IMR-90 (cell line): Measurements from ENCODE around the gene CUBN. TPM values are rescaled to one million over a fixed set of nuclear protein-coding genes. Genes with fewer than 3 reads are reported as not detected.

Source experiments
- ATAC-seq: fragments of 200-7000 bp; cut with Tn5 transposase; 2 replicates; pipeline ENCODE4 v1.9.1; 2020; ENCODE audit warnings: low read depth, mild to moderate bottlenecking, moderate library complexity
- BruUV-seq: library from RNA; stranded (reverse); fragments of 400-500 nt; replicated peaks from 2 replicates; lab custom pipeline; 2021; lab: Mats Ljungman, UMichigan
- CTCF ChIA-PET: fragments of 300-600 bp; formaldehyde crosslinking; extraction: SDS; loops from one replicate; lab custom pipeline; 2021; ENCODE audit warnings: antibody characterized with exemption; lab: Yijun Ruan, JAX
- POLR2A ChIA-PET: fragments of 300-600 bp; sonication (Branson Sonifier 250); formaldehyde crosslinking; loops from one replicate; lab custom pipeline; 2022; ENCODE audit warnings: antibody characterized with exemption; ENCODE audit not compliant: unreplicated experiment; lab: Charles Lee
- DNase-seq: peaks from one replicate; pipeline ENCODE4 v3.0.0; 2013
- H2AFZ ChIP-seq: replicated peaks from 2 replicates; pipeline ENCODE3; 2013; ENCODE audit warnings: low read length, mild to moderate bottlenecking; ENCODE audit not compliant: poor library complexity
- H2AK5ac ChIP-seq: 2 replicates; pipeline ENCODE4 v1.6.1; 2013; ENCODE audit warnings: low read depth, low read length, inconsistent platforms
- H2AK9ac ChIP-seq: replicated peaks from 2 replicates; pipeline ENCODE3; 2013; ENCODE audit warnings: mild to moderate bottlenecking, low read depth, low read length, moderate library complexity; ENCODE audit not compliant: poor library complexity
- H2BK120ac ChIP-seq: 2 replicates; pipeline ENCODE4 v1.6.1; 2013; ENCODE audit warnings: low read depth, low read length, inconsistent platforms
- H2BK15ac ChIP-seq: 3 replicates; pipeline ENCODE4 v1.6.1; 2013; ENCODE audit warnings: low read depth, low read length, inconsistent platforms
- H2BK20ac ChIP-seq: 2 replicates; pipeline ENCODE4 v1.6.1; 2013; ENCODE audit warnings: low read depth, mild to moderate bottlenecking, inconsistent platforms, low read length, moderate library complexity
- H2BK5ac ChIP-seq: 2 replicates; pipeline ENCODE4 v1.6.1; 2013; ENCODE audit warnings: mild to moderate bottlenecking, low read depth, low read length, inconsistent platforms; ENCODE audit not compliant: poor library complexity, severe bottlenecking
- H3K14ac ChIP-seq: replicated peaks from 2 replicates; pipeline ENCODE4 v1.6.1; 2013; ENCODE audit warnings: low read depth, low read length, inconsistent platforms
- H3K18ac ChIP-seq: 2 replicates; pipeline ENCODE4 v1.6.1; 2013; ENCODE audit warnings: low read depth, low read length, control low read depth
- H3K23ac ChIP-seq: 2 replicates; pipeline ENCODE4 v1.6.1; 2013; ENCODE audit warnings: low read depth, low read length, inconsistent platforms
- H3K27ac ChIP-seq: 2 replicates; pipeline ENCODE4 v1.5.1; 2013; ENCODE audit warnings: mild to moderate bottlenecking, control low read depth, low read length; ENCODE audit not compliant: insufficient read depth
- H3K27me3 ChIP-seq: 2 replicates; pipeline ENCODE4 v1.6.1; 2013; ENCODE audit warnings: low read length; ENCODE audit not compliant: control insufficient read depth, insufficient read depth
- H3K36me3 ChIP-seq: 2 replicates; pipeline ENCODE4 v1.6.1; 2013; ENCODE audit warnings: low read length, mixed read lengths; ENCODE audit not compliant: control insufficient read depth, insufficient read depth
- H3K4ac ChIP-seq: 2 replicates; pipeline ENCODE4 v1.6.1; 2013; ENCODE audit warnings: low read depth, low read length, inconsistent platforms
- H3K4me1 ChIP-seq: 2 replicates; pipeline ENCODE4 v1.6.1; 2013; ENCODE audit warnings: low read length, mixed read lengths; ENCODE audit not compliant: control insufficient read depth, insufficient read depth
- H3K4me2 ChIP-seq: 2 replicates; pipeline ENCODE4 v1.6.1; 2013; ENCODE audit warnings: low read depth, mild to moderate bottlenecking, control low read depth, low read length, moderate library complexity
- H3K4me3 ChIP-seq: 2 replicates; pipeline ENCODE4 v1.5.1; 2013; ENCODE audit warnings: low read depth, mild to moderate bottlenecking, control low read depth, low read length, moderate library complexity; ENCODE audit not compliant: insufficient read depth
- H3K56ac ChIP-seq: 2 replicates; pipeline ENCODE4 v1.6.1; 2013; ENCODE audit warnings: low read length, inconsistent platforms; ENCODE audit not compliant: insufficient read depth; ENCODE audit errors: extremely low read depth
- H3K79me1 ChIP-seq, 2 experiments: 2 replicates each; pipeline ENCODE4 v1.6.1; 2013; ENCODE audit warnings: low read length in 2 of 2, inconsistent platforms in 1 of 2, low read depth in 1 of 2
- H3K9ac ChIP-seq: 2 replicates; pipeline ENCODE4 v1.6.1; 2013; ENCODE audit warnings: low read depth, low read length, control low read depth
- H3K9me1 ChIP-seq: 2 replicates; pipeline ENCODE4 v1.6.1; 2013; ENCODE audit warnings: low read length, inconsistent platforms; ENCODE audit not compliant: insufficient read depth
- H3K9me3 ChIP-seq: 2 replicates; pipeline ENCODE4 v1.6.1; 2013; ENCODE audit warnings: low read length; ENCODE audit not compliant: control insufficient read depth, insufficient read depth
- H4K20me1 ChIP-seq: 2 replicates; pipeline ENCODE4 v1.6.1; 2013; ENCODE audit warnings: low read length, inconsistent platforms; ENCODE audit not compliant: insufficient read depth
- H4K5ac ChIP-seq: 2 replicates; pipeline ENCODE4 v1.6.1; 2013; ENCODE audit warnings: mild to moderate bottlenecking, low read depth, low read length, control low read depth
- H4K8ac ChIP-seq, 2 experiments: 2 replicates each; pipeline ENCODE4 v1.6.1; 2013; ENCODE audit warnings: low read depth in 2 of 2, low read length in 2 of 2, control low read depth in 1 of 2, inconsistent platforms in 1 of 2
- H4K91ac ChIP-seq: 2 replicates; pipeline ENCODE4 v1.6.1; 2013; ENCODE audit warnings: low read depth, low read length, inconsistent platforms; ENCODE audit not compliant: insufficient read depth
- BHLHE40 ChIP-seq: fragments of 150-350 bp; IDR thresholded peaks from 2 replicates; pipeline ENCODE4 v1.6.1; 2016; ENCODE audit warnings: mild to moderate bottlenecking, low read depth, low read length
- MAFK ChIP-seq: IDR thresholded peaks from 2 replicates; pipeline ENCODE4 v1.6.1; 2012; ENCODE audit warnings: low read depth, low read length, improper control_type of control experiment
- MAZ ChIP-seq: IDR thresholded peaks from 2 replicates; pipeline ENCODE4 v1.6.1; 2012; ENCODE audit warnings: low read depth, mild to moderate bottlenecking, low read length, improper control_type of control experiment, moderate library complexity, borderline replicate concordance
- POLR2A ChIP-seq: IDR thresholded peaks from 2 replicates; pipeline ENCODE4 v1.6.1; 2012; ENCODE audit warnings: mild to moderate bottlenecking, low read depth, low read length
- RCOR1 ChIP-seq: IDR thresholded peaks from 2 replicates; pipeline ENCODE4 v1.6.1; 2012; ENCODE audit warnings: mild to moderate bottlenecking, low read length, improper control_type of control experiment; ENCODE audit not compliant: insufficient replicate concordance
- RFX5 ChIP-seq: IDR thresholded peaks from 2 replicates; pipeline ENCODE4 v1.8.0; 2012; ENCODE audit warnings: low read depth, mild to moderate bottlenecking, low read length, moderate library complexity
- WGBS, 2 experiments: methylation state at CpG; one replicate each; pipeline versions ENCODE4 v1.1.5 to v1.1.7; 2013; ENCODE audit warnings: missing lambda C conversion rate in 2 of 2; ENCODE audit not compliant: insufficient read length in 1 of 2; ENCODE audit errors: extremely low coverage in 2 of 2; 5-methylcytosine and 5-hydroxymethylcytosine counted together
- dilution Hi-C: fragments of 300-500 bp; cut with HindIII; formaldehyde crosslinking; loops from one replicate; pipeline ENCODE4 v1.14.3; 2018; ENCODE audit warnings: low sequenced_read_pairs; ENCODE audit not compliant: unreplicated experiment
- in situ Hi-C: fragments of 300-500 bp; cut with MboI; formaldehyde crosslinking; loops from 3 replicates; pipeline ENCODE4 v1.14.3; 2019; ENCODE audit warnings: low sequenced_read_pairs, inconsistent platforms, mixed read lengths
- intact Hi-C: fragments of 100-400 bp; cut with micrococcal nuclease; formaldehyde crosslinking; loops from 2 replicates; pipeline ENCODE4 v1.10.0; 2022
- polyA plus RNA-seq, 3 experiments: library from polyadenylated mRNA; depleted of rRNA; stranded (reverse); fragments of >200 nt; gene quantifications; 2 replicates each; pipeline ENCODE4 v1.2.3, GENCODE V29; 2012; ENCODE audit warnings: low replicate concordance in 1 of 3
- total RNA-seq: library from RNA; depleted of rRNA; stranded (reverse); fragments of >200 nt; gene quantifications from 2 replicates; pipeline ENCODE4 v1.2.3, GENCODE V29; 2012
- TF ChIP-seq, protein P1 (sequence below): fragments of 150-350 bp; IDR thresholded peaks from 2 replicates; pipeline ENCODE4 v1.6.1; 2017; ENCODE audit warnings: mild to moderate bottlenecking, antibody characterized with exemption, low read length, low read depth
- TF ChIP-seq, protein P2 (sequence below): fragments of 150-350 bp; IDR thresholded peaks from 2 replicates; pipeline ENCODE4 v1.6.1; 2016; ENCODE audit warnings: low read depth, mild to moderate bottlenecking, low read length, moderate library complexity, borderline replicate concordance
- TF ChIP-seq, protein P3 (sequence below): conservative IDR thresholded peaks from 2 replicates; pipeline ENCODE4 v1.5.1; 2012; ENCODE audit warnings: mild to moderate bottlenecking, low read depth, low read length, improper control_type of control experiment

Gene CUBN
- total and polyA plus RNA-seq, 2 of the 4 experiments (the other 2 are of a cell fraction): 0.19 to 0.54 TPM

DNA sequence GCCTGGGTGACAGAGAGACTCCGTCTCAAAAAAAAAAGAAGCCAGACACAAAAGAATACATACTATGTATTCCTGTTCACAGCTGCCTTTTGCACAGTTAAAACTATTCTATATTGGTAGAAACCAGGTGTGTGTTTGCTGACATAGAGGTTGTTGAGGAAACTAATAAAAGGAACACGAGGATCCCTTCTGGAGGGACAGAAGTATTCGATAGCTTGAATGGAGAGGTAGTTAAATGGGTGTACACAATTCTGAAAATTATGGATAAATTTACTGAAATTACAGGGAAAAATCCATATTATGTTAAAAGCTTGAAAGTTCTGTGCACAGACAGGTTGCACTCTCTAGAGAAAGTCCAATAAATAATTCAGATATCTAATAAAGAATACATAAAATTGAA, 71.5 kb downstream of the CUBN start:
- H3K27ac ChIP-seq: no peak overlapping the region
- H3K27me3 ChIP-seq: no peaks in the 10 kb centered on the region
- TF ChIP-seq MAZ: no peak
- TF ChIP-seq, protein P1, sequence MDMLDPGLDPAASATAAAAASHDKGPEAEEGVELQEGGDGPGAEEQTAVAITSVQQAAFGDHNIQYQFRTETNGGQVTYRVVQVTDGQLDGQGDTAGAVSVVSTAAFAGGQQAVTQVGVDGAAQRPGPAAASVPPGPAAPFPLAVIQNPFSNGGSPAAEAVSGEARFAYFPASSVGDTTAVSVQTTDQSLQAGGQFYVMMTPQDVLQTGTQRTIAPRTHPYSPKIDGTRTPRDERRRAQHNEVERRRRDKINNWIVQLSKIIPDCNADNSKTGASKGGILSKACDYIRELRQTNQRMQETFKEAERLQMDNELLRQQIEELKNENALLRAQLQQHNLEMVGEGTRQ: no peak
- no peak for TF ChIP-seq BHLHE40
- no peak for TF ChIP-seq MAFK
- no peak for TF ChIP-seq POLR2A
- TF ChIP-seq, protein P2, sequence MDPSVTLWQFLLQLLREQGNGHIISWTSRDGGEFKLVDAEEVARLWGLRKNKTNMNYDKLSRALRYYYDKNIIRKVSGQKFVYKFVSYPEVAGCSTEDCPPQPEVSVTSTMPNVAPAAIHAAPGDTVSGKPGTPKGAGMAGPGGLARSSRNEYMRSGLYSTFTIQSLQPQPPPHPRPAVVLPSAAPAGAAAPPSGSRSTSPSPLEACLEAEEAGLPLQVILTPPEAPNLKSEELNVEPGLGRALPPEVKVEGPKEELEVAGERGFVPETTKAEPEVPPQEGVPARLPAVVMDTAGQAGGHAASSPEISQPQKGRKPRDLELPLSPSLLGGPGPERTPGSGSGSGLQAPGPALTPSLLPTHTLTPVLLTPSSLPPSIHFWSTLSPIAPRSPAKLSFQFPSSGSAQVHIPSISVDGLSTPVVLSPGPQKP: no peak
- TF ChIP-seq RFX5: no peak
- TF ChIP-seq RCOR1: no peak
- TF ChIP-seq, protein P3, sequence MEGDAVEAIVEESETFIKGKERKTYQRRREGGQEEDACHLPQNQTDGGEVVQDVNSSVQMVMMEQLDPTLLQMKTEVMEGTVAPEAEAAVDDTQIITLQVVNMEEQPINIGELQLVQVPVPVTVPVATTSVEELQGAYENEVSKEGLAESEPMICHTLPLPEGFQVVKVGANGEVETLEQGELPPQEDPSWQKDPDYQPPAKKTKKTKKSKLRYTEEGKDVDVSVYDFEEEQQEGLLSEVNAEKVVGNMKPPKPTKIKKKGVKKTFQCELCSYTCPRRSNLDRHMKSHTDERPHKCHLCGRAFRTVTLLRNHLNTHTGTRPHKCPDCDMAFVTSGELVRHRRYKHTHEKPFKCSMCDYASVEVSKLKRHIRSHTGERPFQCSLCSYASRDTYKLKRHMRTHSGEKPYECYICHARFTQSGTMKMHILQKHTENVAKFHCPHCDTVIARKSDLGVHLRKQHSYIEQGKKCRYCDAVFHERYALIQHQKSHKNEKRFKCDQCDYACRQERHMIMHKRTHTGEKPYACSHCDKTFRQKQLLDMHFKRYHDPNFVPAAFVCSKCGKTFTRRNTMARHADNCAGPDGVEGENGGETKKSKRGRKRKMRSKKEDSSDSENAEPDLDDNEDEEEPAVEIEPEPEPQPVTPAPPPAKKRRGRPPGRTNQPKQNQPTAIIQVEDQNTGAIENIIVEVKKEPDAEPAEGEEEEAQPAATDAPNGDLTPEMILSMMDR: no peak
- H3K36me3 ChIP-seq: no peaks in the 10 kb centered on the region
- no peak overlapping the region for H3K56ac ChIP-seq
- no CpG with 5 or more reads among the region's 3 CpGs for WGBS, 2 experiments
- dilution Hi-C loops (no loop called here), in situ Hi-C loops (no loop called here), intact Hi-C loops (loop anchor here (2.0 kb wide), 2 partner anchors 91 to 205 kb away; no protein-coding TSS in a partner anchor)
- no peak overlapping the region for H3K4me2 ChIP-seq
- peak overlapping the region; percentile 49; the same call in 1 of the 2 replicates for H2BK20ac ChIP-seq
- no peak overlapping the region for H2AK9ac ChIP-seq
- H3K9ac ChIP-seq: no peak overlapping the region
- no peak overlapping the region for H3K4ac ChIP-seq
- H3K23ac ChIP-seq: no peak overlapping the region
- H2AFZ ChIP-seq: no peak overlapping the region
- DNase-seq (no peak), ATAC-seq (no peak)
- H3K79me1 ChIP-seq: peaks cover 0 to 17% of the 10 kb centered on the region in 2 experiments; a peak in 2 of 4 replicates
- ChIA-PET CTCF (interaction anchor here (0.6 kb wide), 1 partner anchor 98 kb away, joined by 3 read pairs; no protein-coding TSS in a partner anchor), POLR2A (no interaction called here)
- H4K5ac ChIP-seq: no peak overlapping the region
- H4K91ac ChIP-seq: peak overlapping the region; percentile 23; the same call in 1 of the 2 replicates
- no peak overlapping the region for H4K8ac ChIP-seq
- peaks cover 19% of the 10 kb centered on the region for H3K4me1 ChIP-seq
- H3K9me1 ChIP-seq: peaks cover 8% of the 10 kb centered on the region
- no peaks in the 10 kb centered on the region for H3K9me3 ChIP-seq
- peak overlapping the region; percentile 58; the same call in 1 of the 2 replicates for H2BK120ac ChIP-seq
- 0 out of 2 replicates have a peak overlapping the region, but pooled peaks have one; percentile 52 for H3K14ac ChIP-seq
- no peak overlapping the region for H3K4me3 ChIP-seq
- no peak overlapping the region for H3K18ac ChIP-seq
- H4K20me1 ChIP-seq: no peaks in the 10 kb centered on the region
- no peak overlapping the region for H2AK5ac ChIP-seq
- peak overlapping the region; percentile 50; the same call in 2 of the 3 replicates for H2BK15ac ChIP-seq
- no TSS peak for BruUV-seq
- H2BK5ac ChIP-seq: no peak overlapping the region
